ENCODE results near the gene SAP30BP.

DNA sequence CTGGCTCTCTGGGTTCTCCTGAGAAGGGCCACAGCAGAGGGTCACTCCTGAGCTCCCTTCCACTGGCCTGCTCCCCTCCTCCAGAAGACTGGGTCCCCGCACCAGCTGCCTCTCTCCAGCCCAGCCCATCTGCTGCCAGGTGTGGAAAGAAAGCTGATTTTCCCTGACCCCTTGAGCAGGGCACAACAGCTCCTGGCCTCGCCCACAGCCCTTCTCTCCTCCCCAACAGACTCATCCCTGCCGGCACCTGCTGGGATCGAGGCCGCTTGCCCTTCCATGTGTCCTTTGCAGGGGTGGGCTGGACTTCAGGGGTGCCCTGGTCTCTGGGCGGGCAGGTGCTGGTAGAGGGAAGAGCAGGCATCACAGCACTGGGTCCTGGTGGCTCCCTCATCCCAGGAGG is 38.7 kb upstream of the SAP30BP start:
- TF ChIP-seq, protein P1, sequence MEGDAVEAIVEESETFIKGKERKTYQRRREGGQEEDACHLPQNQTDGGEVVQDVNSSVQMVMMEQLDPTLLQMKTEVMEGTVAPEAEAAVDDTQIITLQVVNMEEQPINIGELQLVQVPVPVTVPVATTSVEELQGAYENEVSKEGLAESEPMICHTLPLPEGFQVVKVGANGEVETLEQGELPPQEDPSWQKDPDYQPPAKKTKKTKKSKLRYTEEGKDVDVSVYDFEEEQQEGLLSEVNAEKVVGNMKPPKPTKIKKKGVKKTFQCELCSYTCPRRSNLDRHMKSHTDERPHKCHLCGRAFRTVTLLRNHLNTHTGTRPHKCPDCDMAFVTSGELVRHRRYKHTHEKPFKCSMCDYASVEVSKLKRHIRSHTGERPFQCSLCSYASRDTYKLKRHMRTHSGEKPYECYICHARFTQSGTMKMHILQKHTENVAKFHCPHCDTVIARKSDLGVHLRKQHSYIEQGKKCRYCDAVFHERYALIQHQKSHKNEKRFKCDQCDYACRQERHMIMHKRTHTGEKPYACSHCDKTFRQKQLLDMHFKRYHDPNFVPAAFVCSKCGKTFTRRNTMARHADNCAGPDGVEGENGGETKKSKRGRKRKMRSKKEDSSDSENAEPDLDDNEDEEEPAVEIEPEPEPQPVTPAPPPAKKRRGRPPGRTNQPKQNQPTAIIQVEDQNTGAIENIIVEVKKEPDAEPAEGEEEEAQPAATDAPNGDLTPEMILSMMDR (IDR thresholded peaks at IDR 0.05): no peak
- no peak for TF ChIP-seq POLR2A (IDR thresholded peaks at IDR 0.05)

Measured in Peyer's patch (tissue), 4 donors.